HG03159 (cell line): ENCODE data around the gene TARDBP.
"Not testable (repeated sequence)": the region's sequence is repeated elsewhere in the genome, so short reads cannot be mapped to it uniquely, and the experiment has no call there.

Experiments used
- ATAC-seq: cut with Tn5 transposase; IDR thresholded peaks from one replicate; pipeline ENCODE4 v1.9.1; 2021; ENCODE audit warnings: mild to moderate bottlenecking, moderate library complexity; ENCODE audit not compliant: unreplicated experiment

TARDBP gene

DNA sequence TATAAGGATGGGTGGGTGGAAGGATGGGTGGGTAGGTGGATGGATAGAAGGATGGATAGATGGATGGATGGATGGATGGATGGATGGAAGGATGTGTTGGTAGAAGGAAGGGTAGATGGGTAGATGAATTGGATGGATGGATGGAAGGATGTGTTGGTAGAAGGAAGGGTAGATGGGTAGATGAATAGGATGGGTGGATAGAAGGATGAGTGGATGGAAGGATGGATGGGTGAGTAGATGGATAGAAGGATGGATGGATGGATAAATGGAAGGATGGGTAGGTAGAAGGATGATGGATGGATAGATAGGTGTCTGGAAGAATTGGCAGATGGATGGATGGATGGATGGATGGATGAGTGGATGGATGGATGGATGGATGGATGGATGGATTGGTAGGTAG is 28.6 kb downstream of the TARDBP start:
- no peak for ATAC-seq

DNA sequence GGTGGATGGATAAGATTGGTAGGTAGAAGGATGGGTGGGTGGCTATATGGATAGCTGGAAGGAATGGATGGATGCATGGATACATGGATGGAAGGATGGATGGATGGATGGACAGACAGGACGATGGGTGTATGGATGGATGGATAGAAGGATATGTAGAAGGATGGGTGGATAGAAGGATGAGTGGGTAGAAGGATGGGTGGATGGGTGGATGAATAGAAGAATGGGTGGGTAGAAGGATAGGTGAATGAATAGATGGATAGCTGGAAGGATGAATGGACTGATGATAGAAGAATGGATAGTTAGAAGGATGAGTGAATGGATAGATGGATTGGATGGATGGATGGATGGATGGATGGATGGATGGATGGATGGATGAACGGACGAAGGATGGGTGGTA is 29.6 kb downstream of the TARDBP start:
- ATAC-seq = no peak

DNA sequence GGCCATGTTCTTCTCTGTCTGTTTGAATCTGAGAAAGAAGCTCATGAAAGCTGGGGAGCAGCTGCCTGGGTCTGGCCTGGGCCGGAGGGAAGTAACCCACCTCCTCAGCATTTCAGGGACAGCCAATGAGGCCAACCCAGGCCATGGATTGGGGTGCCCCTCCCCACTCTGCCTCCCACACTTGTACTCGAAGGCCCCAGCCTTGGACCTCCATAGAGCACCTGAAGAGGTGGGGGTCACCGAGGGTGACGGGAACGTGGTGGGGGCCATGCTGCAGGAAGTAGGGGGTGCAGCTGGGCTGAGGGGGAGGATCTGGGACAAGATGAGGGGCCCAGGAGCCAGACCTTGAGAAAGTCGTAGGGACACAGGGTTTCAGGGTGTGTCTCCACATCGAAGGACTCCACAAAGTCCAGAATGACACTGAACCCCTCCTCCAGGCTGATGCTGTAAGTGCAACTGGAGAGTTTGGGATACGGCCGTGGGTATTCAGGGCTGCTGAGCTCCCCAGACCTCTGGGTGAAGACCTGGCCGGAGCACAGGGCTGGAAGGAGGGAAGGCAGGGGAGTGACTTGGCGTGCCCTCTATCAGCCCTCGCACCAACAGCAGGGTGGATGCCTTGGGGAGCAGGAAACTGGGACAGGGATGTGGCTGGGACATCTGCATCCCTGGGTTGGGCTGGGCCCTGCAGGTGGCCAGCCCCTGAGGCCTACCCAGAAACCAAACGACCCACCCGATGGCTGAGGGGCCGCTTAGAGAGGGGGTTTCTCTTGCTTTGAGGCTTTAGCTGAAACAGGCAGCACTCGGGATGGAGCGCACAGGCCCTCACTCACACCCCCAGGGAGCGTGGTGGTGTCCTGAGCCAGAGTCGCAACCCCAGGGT is 30.8 kb downstream of the TARDBP start:
- no peak for ATAC-seq

DNA sequence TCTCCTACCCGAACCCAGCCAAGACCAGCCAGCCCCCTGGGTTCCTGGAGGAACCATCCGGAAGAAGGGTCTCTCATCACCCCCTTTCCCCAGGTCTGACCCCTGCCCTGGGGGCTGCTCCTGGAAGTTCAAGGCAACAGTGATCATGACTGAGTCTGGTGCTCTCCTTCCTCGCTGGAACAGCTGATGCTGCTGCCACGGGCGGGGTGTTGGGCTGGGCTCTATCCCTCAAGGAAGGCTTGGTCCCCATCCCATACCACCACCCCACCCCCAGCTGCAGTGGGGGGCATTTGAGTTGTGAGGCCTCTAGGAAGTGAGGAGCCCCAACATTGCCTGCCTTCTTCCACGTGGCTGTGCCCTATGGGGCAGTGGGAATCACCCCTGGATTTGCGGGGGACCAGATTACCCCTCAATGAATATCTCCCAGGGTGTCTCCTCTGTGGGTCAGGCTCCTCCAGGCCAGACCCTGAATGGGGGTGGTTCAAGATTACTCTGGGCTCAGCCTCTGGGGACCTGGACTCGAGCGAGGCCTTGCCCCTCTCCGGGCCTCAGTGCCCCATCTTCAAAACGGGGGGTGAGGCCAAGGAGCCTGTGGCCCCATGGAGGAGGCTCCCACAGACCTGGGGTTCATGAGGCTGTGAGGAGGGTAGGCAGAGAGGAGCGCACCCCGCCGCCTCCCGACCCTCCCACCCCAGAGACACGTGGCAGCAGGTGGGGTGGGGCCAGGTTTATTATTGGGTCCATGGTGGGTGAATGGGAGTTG is 31.8 kb downstream of the TARDBP start:
- ATAC-seq = no peak

DNA sequence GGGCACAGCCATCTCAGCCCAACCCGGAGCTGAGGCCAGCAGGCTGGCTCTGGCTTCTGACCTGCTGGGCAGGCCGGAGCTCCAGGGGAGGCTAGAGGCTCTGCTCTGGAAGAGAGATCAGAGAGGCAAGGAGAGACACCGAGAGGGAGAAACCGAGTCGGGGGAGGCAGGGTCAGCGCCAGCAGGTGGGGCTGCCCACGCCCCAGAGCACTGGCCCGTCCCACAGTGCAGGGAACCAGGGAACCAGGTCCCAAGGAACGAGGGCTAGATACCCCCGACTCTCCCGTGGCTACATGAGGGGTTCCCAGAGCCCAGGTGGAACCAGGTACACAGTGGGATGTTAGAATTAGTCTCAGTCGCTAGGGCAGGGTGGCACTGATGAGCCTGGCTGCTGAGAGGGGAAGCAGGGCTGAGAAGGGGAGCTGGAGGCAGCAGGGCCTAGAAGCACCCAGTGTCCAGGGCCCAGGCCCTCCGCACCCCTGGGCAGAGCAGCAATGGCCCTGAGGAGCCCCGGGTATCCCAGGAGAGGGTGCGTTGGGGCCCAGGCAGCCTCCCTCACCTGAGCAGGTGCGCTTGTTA is 32.5 kb downstream of the TARDBP start:
- no peak for ATAC-seq

DNA sequence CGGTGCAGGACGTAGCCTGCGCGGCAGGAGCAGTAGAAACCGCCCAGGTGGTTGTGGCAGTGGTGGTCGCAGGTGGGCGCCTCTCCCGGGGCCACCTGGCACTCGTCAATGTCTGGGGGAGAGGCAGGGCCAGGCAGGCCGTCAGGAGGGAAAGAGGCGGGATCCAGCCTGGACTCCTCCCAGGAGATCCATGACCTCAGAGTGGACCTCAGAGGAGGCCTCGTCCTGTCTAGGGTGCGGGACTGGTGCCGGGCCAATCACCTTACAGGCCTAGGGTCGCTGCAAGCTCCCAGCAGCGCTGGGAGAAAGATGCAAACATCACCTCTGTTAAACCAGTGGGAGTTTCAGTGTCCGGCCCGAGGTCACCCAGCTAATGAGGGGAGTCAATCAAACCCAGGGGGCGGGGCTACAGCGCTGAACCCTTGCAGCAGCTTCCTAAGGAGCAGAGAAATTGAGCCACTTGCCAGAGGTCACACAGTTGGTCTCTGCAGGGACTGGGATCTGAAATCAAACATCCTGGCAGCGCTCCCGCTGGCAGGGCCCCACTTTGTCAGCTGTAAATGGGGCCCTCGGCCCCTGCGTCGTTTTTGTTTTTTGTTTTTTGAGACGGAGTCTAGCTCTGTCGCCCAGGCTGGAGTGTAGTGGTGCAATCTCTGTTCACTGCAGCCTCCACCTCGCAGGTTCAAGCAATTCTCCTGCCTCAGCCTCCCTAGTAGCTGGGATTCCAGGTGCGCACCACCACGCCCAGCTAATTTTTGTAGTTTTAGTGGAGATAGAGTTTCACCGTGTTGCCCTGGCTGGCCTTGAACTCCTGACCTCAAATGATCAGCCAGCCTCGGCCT is 33.2 kb downstream of the TARDBP start:
- ATAC-seq = no peak

DNA sequence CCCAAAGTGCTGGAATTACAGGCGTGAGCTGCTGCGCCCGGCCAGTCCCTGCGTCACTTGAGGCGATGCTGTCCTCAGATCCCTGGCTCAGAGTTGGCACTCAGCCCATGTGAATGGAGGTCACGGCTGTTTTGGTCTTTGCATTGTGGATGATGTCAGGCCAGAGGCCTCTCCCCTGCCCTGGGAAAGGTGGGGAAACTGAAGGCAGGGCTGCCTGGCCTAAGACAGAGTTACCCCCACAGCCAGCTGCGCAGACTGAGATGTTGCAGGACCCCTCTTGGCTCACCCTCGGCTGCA is 33.8 kb downstream of the TARDBP start:
- no peak for ATAC-seq

DNA sequence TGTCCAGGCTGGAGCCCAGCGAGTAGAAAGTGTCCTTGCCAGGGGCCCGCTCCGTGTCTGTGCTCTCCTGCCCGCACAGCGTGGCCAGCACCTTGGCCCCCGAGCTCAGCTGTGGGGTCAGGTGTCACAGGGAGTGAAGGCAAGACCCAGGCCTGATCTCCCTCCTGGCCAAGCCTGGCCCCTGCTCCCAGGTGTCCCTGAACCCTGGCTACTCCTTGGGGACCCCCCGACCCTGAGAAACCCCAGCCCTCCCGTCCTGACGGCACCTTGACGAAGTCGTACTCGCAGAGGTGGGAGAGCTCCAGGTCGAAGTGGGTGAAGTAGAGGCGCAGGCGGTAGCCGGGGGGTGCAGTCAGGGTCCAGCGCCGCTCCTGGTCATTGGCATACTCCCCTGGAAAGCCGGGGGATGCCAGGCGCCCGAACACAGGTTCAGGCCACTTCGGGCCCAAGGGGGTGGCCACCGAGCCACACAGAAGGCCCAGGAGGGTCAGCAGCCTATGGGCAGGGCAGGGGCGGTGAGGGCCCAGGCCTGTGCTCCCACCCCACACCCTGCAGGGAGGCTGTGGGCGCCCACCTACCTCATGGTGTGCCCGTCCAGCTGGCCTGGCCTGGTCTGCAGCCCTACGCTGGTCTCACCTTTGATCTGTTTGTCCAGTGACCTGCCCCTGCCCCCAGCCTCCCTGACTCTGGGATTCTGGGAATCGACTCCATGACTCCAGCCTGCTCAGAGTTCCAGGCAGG is 34.3 kb downstream of the TARDBP start, which contains the start of gene MASP2:
TSS of gene MASP2 (minus strand) at position 615 of the 741 bp plus-strand sequence. CDS start at position 583, 32 bp downstream.
- no peak for ATAC-seq

DNA sequence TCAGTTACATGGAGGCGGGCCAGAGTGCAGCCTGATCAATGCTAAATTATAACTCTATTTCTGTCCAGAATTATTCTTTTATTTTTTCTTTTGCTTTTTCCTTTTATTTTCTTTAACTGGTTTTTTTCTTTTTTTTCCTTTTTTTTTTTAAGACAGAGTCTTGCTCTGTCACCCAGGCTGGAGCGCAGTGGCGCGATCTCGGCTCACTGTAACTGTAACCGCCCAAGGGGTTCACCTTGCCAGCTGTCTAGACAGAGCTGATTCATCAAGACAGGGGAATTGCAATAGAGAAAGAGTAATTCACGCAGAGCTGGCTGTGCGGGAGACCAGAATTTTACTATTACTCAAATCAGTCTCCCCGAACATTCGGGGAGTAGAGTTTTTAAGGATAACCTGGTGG is 38.7 kb downstream of the TARDBP start:
- not testable (repeated sequence) for ATAC-seq

DNA sequence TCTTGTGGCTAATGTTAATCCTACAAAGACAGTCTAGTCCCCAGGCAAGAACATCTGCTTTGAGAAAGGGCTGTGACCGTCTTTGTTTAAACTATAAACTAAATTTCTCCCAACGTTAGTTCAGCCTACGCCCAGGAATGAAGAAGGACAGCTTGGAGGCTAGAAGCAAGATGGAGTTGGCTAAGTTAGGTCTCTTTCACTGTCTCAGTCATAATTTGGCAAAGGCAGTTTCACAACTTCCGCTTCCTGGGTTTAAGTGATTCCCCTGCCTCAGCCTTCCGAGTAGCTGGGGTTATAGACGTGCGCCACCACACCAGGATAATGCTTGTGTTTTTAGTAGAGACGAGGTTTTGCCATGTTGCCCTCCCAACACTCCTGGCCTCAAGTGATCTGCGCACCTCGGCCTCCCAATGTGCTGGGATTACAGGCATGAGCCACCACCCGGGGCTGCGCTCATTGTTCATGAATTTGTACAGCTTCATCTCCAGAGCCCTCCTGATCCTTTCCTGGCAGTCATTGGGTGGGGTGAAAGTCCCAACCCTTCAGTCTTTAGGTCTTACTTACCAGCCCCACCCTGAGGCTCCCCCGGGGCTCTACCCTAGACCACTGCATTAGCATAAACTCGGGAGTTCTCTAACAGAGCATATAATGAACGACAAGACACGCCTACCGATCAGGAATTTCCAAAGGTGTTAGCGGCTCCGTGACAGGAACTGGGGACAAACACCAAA is 39.5 kb downstream of the TARDBP start:
- ATAC-seq = no peak

DNA sequence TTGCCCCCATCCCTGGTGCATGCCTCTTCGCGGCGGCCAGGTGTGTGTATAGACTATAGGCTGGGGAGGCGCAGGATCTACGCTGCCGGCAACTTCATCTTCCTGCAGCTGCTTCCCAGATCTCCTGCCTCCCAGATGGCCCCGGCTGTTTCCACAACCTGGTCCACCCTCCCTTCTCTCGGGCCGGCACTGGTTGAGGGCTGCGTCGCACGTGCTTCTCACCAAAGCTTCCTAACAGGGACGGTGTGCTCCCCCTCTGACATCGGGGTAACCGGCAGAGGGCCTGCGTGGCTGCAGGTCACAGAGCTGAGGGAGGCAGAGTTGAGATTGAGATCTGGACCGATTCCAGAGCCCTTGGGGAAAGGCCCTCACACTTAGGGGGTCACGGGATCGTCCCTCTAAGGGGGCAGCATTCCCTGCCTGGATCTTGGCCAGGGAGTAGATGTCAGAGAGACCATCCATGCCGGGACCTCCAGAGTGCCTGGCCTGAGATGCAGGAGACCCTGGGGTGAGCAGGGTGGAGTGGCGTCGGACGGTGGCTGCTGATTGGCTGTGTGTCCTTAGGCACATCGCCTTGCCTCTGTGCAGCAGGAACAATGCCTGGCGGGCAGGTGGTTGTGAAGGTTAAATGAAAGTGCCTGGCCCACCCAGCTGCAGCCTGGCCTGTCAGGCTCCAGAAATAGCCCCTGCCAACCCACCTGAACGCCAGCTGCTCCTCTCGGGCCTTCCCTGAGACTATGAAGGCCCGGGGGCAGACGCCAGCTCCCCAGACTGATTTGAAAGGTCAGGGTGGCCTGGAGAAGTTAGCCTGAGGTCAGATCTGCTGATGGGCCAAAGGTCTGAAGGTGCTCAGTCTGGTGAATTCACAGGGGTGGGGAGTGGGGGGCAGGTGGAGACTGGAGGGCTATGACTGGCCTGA is 40.6 kb downstream of the TARDBP start:
- no peak for ATAC-seq

DNA sequence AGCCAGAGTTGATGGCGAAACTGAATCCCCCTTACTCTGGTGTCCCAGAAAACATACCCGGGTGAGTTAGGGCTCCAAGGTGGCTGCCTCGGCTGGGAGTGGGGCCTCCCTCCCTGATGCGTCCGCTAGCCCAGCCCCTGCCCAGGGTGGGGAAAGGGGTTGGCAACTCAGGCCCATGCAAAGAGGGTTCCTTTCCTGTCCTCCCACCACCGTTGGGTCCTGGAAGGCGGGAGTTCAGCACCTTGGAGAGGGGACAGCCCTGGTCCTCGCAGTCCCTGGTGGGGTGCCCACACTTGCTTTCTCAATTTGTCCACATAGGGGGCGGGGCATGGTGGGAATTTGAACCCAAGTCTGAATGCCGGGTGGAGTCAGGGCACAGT is 41.3 kb downstream of the TARDBP start:
- no peak for ATAC-seq

DNA sequence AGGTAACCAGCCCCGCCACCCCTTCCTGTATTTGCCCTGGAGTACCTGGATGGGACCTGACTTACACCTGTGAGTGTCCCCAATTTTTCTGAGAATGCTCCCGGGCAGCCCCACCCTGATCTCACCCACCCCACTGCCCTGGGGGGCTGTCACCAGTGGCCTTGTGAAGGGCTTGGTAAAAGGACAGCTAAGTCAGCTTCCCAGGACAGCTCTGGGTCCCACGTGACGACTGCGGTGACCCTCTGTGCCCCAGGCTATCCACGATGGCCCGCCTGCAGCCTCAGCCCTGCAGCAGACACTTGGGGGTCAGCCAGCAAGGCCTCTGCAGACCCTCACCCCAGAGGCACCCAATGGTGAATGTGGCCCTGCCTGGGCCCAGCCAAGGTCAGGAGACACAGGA is 41.7 kb downstream of the TARDBP start:
- no peak for ATAC-seq

DNA sequence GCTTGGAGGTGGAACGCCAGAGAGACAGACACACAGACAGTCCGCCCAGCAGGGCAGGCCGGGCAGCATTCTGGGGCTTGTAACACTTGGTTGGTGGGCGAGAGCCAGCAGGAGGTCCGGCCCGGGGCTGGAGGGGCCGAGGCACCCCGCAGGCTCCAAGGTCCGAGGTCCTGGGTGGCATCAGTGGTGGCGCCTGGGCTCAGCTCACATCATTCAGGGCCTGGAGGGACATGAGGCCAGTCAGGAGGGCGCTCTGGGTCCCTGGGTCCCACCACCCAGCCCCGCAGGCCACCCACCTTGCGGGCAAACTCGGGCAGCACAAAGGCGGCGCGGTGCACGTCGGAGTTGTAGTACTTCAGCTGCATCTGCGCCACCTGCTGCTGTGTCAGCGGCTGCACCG is 42.2 kb downstream of the TARDBP start:
- no peak for ATAC-seq

DNA sequence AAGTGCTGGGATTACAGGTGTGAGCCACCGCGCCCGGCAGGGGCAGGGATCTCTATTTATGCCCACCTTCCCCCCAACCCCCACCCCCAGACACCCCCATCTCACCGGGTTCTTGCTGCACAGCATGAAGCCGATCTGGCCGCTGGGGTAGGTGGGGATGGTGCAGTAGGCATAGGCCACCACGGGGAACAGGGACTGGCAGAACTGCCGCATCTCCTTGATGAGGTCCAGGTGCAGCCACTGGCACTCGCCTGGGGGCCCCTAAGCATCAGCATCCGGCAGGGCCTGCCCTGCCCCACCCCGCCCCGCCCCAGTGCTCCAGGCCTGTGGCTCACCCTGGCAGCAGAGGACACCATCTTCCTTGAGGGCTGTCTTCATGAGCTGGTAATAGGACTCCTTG is 43.2 kb downstream of the TARDBP start:
- no peak for ATAC-seq

DNA sequence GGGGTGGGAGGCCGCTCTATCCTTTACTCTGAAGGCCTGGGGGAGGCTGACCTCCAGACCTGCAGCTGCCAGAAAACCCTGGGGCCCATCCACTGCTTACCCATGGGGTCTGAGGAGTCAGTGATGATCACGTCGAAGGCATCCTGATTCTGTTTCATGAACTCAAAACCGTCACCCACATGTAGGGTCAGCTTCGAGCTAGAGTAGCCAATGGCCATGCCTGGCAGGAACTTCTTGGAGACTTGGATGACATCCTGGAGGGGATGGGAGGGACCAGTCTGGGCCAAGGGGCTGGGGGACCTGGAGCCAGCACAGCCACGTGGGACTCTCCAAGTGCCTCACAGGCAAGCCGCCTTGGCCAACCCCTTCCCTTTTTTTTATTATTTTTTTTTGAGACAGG is 44.0 kb downstream of the TARDBP start:
- no peak for ATAC-seq

DNA sequence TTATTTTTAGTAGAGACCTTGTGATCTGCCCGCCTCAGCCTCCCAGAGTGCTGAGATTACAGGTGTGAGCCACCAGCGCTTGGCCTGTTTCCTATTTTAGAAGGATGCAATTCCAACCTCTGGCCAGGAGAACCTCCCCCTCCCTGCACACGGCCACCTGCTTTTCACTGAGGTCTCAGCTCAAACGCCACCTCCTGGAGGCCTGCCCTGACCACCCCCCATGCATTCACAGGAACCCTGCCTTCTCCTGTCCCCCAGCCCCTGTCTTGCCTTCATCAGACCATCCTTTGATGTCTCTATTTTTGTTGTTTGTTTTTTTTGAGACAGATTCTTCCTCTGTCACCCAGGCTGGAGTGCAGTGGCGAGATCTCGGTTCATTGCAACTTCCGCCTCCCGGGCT is 45.0 kb downstream of the TARDBP start:
- ATAC-seq = no peak

DNA sequence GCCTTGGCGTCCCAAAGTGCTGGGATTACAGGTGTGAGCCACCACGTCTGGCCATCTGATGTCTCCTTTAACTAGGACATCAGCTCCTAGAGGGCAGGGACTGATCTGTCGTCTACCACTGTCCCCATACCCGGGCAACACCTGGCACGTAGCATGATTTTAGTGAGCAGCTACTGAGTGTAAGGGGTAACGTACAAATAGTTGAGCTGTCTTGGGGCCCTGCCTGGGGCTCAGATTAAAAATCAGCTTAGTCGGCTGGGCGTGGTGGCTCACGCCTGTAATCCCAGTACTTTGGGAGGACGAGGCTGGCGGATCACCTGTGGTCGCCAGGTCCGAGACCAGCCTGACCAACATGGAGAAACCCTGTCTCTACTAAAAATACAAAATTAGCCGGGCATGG is 45.6 kb downstream of the TARDBP start:
- ATAC-seq = no peak
